ENCODE data around the gene ZBTB42.

ZBTB42 gene

GRCh38 chr14:104843442-104844305 lies 42.8 kb downstream of the ZBTB42 start:
- no peak for DNase-seq (ENCODE audit: low read depth in 2 of 2)

DNA sequence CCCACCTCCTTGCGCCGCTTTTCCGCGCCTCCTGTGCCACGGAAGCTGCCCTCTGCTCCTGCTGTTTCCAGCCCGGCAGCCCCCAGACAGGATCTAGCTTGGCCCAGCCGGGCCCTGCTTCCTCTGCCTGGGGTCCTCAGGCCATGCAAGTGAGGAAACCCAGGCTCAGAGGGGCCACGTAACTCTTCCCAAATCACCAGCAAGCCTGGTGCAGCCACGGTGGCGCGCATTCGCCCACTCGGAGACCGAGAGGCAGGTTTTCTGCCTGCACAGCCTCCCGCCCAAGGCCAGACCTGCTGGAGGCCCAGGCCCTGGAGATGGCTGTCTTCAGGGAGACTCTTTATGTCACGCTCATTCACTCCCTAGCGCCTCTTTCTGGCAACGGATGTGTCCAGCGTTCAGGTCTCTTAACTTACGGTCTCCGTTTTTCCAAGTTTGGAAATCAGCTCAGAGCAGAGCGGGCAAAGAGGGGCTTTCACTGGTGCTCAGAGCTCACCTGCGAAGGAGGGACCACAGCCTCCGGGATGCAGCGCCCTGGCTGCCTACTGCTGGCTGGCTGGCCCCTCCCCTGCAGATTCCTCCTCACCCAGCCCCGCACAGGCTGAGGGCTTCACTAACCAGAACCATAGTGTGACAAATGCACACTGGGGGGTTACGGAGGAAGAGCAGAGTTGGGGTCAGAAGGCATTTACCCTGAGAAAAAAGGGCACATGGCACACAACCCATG lies 43.6 kb downstream of the ZBTB42 start:
- DNase-seq (ENCODE audit: low read depth in 2 of 2): no peak

GRCh38 chr14:104845033-104845666 lies 44.2 kb downstream of the ZBTB42 start:
- DNase-seq (ENCODE audit: low read depth in 2 of 2): no peak

DNA sequence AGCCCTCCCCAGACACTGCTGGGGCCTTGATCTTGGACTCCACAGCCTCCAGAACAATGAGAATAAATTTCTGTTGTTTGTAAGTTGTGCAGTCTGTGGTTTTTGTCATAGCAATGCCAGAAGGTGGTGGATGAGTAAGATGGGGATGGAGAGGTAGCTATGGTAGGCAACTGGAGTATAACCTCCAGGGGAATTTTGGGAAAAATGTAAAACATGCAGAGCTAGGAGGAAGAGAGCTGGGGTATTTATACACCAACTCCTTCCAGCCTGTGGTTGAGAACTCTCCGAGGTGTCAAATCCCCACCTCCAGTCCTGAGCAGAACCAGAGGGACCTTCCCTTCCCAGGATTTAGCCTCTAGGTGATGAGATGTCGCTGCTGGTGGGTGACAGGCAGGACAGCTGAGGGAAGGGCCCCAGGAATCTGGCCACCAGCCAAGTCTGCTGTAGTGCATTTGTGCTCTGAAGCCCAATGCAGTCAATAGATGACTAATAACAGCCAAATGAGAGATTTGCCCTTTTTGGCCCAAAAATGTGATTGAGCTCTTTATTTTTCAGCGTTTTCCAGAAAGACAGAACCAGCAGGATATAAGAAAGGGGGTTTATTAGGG lies 45.0 kb downstream of the ZBTB42 start:
- DNase-seq (ENCODE audit: low read depth in 2 of 2): no peak

DNA sequence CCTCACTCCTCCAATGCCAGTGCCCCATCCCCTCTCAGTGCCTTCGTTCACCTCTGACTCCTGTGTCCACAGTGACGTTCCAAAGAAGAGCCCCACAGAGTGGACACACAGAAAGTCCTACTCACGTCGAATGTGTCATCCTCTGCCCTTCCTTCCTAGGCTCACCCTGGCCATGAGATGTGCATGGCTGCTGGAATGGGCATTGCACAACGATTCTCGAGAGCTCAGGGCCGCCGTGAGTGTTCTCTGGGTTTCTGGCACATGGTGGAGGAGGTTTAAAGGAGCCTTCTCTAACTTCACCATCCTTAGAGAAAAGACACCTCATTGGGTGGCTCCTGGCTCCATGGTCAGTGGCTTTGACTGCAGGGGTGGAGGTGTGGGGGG lies 51.4 kb downstream of the ZBTB42 start:
- no peak for DNase-seq (ENCODE audit: low read depth in 2 of 2)

Measured in stimulated activated CD8-positive, alpha-beta memory T cell treated with anti-CD3 and anti-CD28 coated beads, Interleukin-15, amount 100 ng/mL, for 48 hours (primary cell).